Activated CD4-positive, alpha-beta T cell treated with anti-CD3 and anti-CD28 coated beads for 24 hours (primary cell): ENCODE data around the gene GTF2I.
A peak's percentile ranks its signal among the peaks of the same experiment; 100 is the strongest.
"Not testable (repeated sequence)": the region's sequence is repeated elsewhere in the genome, so short reads cannot be mapped to it uniquely, and the experiment has no call there.

Source experiments
- DNase-seq, 2 donors: peaks; one replicate each; pipeline ENCODE4 v3.0.0-alpha.2; 2020; ENCODE audit warnings: low read depth in 2 of 2

Gene GTF2I

DNA sequence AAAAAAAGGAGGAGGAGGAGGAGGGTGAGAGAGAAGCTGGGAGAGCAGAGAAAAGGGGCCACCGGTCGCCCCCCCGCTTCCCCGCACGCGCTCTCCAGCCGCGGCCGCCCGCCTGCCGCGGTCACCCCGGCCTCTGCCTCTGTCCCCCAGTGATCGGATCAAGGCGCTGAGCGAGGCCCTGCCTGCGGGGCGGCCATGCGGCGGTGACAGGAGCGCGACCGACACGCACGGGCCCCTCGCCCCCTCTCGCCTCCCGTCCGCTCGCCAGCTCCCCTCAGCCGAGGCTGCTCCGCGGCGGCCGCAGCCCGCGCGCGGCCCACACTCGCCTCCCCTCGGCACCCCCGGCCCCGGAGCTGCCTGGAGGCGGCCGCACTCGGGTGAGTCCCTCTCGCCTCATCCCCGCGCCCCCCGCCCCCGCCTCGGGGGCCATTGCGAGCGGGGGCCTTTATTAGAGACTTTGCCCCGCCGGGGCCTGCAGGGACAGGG is at the start of gene GTF2I:
Gene GTF2I (plus strand): TSS at position 27 of the 486 bp plus-strand sequence. CDS start 31,411 bp downstream, outside the sequence.
- peak in 1 of 2 donors; percentile 24 for DNase-seq

DNA sequence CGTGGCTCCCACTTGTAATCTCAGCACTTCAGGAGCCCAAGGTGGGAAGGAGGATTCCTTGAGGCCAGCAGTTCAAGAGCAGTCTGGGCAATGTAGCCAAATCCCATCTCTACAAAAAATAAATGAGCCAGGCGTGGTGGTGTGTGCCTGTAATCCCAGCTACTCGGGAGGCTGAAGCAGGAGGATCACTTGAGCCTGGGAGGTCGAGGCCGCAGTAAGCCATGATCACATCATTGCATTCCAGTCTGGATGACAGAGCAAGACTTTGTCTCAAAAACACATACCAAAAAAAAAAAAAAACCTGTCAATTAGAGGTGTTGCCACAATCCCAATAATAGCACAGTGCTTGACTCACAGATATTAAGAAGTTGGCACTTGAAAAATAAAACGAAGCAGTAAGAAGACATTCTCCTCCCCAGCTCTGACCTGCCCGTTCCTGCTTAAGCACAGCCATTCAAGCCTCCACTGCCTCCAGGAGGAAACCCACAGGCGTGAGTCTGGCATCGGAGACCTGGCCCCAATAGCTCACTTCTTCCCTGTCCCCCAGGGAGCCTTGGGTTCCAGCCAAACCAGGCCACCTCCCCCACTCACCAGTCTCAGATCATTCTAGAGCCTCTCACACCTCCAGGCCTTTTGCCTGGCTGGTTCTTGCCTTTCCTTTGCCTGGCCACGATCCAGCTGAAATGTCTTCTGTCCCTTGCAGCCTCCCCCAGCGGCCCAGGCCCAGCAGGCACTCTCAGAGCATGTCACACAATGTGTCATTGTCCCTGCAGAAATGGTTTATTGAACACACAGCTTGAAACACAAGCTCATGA is 45.3 kb upstream of the GTF2I start:
- no peak for DNase-seq

DNA sequence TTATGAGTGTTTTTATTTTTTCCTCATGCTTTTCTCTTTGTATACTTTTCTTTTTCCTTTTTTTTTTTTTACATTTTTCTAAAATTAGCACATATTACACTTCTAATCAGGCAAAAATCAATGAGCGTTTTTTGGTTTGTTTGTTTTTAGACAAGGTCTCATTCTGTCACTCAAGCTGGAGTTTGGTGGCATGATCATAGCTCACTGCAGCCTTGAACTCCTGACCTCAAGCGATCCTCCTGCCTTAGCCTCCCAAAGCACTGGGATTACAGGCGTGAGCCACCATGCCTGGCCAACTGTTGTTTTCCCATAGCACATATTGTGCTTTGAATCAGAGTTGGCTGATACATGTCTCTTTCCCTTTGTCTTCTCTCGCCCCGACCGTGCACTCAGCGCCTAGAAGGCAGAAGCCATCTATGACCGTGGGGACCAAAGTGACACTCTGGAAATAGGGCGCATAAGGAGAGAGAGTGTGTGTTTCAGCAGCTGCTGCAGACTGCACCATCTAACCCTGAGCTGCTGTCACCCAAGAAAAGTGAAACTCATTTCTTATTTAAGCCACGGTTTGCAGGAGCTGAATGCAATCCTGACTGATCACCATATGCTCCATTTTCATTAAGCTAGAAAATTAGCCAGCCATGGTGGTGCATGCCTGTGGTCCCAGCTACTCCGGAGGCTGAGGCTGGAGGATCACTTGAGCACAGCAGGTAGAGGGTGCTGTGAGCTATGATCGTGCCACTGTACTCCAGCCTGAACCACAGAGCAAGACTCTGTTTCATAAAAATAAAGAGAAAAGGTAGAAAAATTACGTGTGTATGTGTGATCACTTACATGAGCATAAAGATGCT is 41.4 kb upstream of the GTF2I start:
- no peak for DNase-seq

- DNase-seq: peak in 1 of 2 donors; percentile 4
Observed at GRCh38 chr7:74617180-74617744, 40.3 kb upstream of the GTF2I start.

GRCh38 chr7:74619235-74619860 is 38.2 kb upstream of the GTF2I start:
- no peak for DNase-seq

DNA sequence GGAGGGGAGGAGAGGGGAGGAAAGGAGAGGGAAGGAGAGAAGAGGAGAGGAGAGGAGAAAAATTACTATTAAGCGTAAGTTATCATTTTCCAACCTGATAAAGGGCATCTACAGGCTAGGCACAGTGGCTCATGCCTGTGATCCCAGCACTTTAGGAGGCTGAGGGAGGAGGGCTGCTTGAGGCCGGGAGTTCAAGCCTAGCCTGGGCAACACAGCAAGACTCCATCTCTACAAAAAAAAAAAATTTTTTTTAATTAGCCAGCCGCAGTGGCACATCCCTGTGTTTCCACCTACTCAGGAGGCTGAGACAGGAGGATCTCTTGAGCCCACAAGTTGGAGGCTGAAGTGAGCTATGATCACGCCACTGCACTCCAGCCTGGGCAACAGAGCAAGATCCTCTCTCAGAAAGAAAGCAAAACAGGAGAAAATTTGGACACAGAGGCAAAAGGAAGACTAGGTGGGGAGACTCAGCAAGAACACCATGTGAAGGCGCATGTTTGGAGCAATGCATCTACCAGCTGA is 35.2 kb upstream of the GTF2I start:
- no peak for DNase-seq

DNA sequence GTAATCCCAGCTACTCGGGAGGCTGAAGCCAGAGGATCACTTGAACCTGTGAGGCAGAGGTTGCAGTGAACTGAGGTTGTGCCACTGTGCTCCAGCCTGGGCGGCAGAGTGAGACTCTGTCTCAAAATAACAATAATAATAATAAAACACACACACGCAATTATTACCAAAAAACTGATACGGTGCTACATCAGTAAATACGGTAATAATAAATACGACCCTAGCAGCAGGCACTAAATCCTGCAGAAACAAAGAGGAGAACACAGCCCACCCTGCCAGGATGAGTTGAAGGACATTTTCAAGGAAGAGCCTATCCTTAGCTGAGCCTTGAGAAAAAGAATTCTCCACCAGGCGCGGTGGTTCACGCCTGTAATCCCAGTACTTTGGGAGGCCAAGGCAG is 34.4 kb upstream of the GTF2I start:
- no peak for DNase-seq

GRCh38 chr7:74625446-74625845 is 32.1 kb upstream of the GTF2I start:
- no peak for DNase-seq

GRCh38 chr7:74627661-74628411 is 29.7 kb upstream of the GTF2I start:
- DNase-seq: no peak

DNA sequence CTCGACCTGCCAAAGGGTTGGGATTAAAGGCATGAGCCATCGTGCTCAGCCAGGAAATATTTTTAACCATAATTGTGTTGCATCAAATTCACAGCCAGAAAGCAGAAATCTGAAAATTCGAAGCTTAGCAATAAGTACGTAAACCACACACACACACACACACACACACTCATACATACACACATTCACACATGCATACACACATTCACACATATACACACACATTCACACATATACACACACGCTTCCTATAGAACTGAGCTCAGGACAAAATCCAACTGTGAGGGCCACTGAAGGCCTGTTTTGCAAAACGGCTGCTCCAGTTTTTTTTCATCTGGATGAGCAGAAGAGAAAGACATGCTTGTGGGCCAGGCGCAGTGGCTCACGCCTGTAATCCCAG is 25.0 kb upstream of the GTF2I start:
- no peak for DNase-seq

DNA sequence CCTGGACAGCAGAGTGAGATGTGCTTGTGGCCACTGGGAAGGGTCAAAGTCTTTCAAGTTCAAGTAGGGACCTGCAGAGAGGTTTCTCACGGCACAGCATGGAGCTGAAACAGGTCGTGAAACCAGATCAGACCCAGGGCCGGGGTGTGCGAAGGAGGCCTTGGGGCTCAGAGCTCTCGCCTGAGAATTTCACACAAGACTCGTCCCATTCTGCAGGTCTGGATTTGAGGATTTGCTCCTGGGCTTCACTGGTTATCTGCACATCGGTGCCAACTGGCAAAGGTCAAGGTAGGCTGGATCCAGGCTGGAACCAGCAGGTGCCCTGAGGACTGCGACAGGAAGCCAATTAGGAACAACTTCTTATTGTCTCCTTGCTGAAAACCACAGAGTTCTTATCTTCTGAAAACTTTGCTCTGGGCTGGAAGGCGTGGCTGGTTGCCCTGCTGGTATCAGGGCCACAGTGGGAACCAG is 24.0 kb upstream of the GTF2I start:
- no peak for DNase-seq

DNA sequence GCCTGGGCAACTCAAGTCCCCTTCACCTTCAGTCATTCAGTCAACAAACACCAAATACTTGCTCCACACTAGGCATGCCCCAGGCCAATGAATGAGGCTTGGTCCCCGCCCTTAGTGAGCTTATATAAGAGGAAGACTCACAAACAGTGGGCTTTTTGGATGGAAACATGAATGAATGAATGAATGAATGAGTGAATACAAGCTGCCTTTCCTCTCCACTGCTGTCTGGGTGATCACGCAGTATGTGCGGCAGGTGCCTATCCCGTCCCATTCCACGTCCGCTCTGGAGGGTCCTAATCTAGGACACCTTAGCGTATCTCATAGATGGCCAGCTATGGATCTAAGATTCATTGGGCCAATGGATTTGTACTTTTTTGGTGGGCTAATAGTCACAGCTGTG is 19.8 kb upstream of the GTF2I start:
- no peak for DNase-seq

DNA sequence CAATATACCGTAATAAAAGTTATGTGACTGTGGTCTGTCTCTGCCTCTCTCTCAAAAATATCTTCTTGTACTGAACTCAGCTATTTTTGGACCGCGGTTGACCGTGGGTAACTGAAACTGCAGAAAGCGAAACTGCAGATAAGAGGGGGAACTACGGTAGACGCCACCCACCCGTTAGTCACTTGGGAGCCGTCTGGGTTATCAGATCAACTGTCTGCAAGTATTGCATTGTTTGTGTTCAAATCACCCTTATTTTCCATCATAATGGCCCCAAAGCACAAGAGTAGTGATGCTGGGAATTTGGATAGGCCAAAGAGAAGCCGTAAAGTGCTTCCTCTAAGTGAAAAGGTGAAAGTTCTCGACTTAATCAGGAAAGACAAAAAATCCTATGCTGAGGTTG is 7.5 kb upstream of the GTF2I start:
- peak; percentile 69 to 74 for DNase-seq

- not testable (repeated sequence) for DNase-seq
Observed at GRCh38 chr7:74650493-74651132, 6.9 kb upstream of the GTF2I start.

GRCh38 chr7:74651133-74651504 is 6.4 kb upstream of the GTF2I start:
- not testable (repeated sequence) for DNase-seq

- no peak for DNase-seq
Observed at GRCh38 chr7:74653686-74654181, 3.8 kb upstream of the GTF2I start.

- no peak for DNase-seq
Observed at GRCh38 chr7:74654811-74655210, 2.7 kb upstream of the GTF2I start.

GRCh38 chr7:74655324-74655723 is 2.2 kb upstream of the GTF2I start:
- DNase-seq: no peak

DNA sequence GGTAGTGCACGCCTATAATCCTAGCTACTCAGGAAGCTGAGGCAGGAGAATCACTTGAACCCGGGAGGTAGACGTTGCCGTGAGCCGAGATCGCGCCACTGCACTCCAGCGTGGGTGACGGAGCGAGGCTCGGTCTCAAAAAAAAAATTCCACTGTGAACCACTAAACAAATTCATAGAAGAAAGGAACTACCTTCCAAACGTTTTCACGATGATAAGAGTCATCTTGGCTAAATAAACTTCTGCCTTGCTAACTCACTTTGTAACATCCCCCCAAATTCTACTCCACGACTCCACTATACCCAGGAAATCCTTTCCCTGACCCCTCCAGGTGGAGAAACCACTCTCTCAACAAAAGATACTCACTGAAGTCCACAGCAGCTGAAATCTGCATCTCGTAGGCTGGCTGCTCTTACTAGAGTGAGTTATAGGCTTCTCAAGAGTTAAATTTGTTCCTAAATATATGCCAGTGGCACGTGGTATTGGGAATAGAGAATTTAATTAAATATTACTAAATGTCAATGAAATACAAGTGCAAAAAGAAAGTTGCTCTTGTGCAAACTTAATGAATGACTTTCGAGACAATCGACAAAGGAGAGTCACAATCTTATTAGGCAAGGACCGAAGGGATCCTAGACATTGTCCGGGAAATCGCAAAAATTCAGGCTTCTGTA is 1.6 kb upstream of the GTF2I start:
- no peak for DNase-seq

- peak; percentile 27 to 59 for DNase-seq
Observed at GRCh38 chr7:74656441-74656836, 1.1 kb upstream of the GTF2I start.
